K562 (cell line): ENCODE results near the gene NUCKS1. TPM values are rescaled to one million over a fixed set of nuclear protein-coding genes. Genes with fewer than 3 reads are reported as not detected.
A peak's percentile ranks its signal among the peaks of the same experiment; 100 is the strongest.

Experiments used
- ATAC-seq: fragments of 200-7000 bp; cut with Tn5 transposase; 3 replicates; pipeline ENCODE4 v1.9.1; 2020; ENCODE audit warnings: moderate library complexity
- BruUV-seq: library from RNA; stranded (reverse); fragments of 400-500 nt; replicated peaks from 2 replicates; lab custom pipeline; 2021; lab: Mats Ljungman, UMichigan
- CTCF ChIA-PET: fragments of 300-600 bp; formaldehyde crosslinking; extraction: SDS; loops from one replicate; lab custom pipeline; 2021; ENCODE audit warnings: low intra/inter-chr PET ratio; lab: Yijun Ruan, JAX
- POLR2A ChIA-PET: fragments of 300-600, 350-650 bp; sonication (Branson Sonifier 250); formaldehyde crosslinking; extraction: SDS; loops from one replicate; lab custom pipeline; 2021; ENCODE audit warnings: antibody characterized with exemption, inconsistent platforms; lab: Yijun Ruan, JAX
- DNase-seq, 4 experiments: peaks; one replicate each; pipeline versions ENCODE4 v3.0.0 to v3.0.0-alpha.2; 2011 to 2018; ENCODE audit warnings: low spot score in 3 of 4, mixed read lengths in 3 of 4; ENCODE audit errors: extremely low read depth in 1 of 4
- FAIRE-seq: peaks from 2 replicates; lab custom pipeline; 2011; peaks lifted over from hg19 to GRCh38; lab: Jason Lieb, UNC
- H2AFZ ChIP-seq: 2 replicates; pipeline ENCODE4 v1.6.0; 2011; ENCODE audit warnings: low read depth, low read length, control low read depth, inconsistent platforms
- H3K27ac ChIP-seq: fragments of 200-600 bp; 3 replicates; pipeline ENCODE4 v1.8.0; 2011; ENCODE audit warnings: low read depth, mild to moderate bottlenecking, control low read depth, inconsistent platforms, low read length, moderate library complexity, mixed read lengths; ENCODE audit errors: extremely low read depth
- H3K27me3 ChIP-seq, 2 experiments: fragments of 300-600 bp in 1 of 2; 2 replicates in 1 of 2; 3 replicates in 1 of 2; pipeline versions ENCODE4 v1.6.0 to v1.8.0; 2011; ENCODE audit warnings: inconsistent platforms in 2 of 2, low read length in 2 of 2, mild to moderate bottlenecking in 1 of 2, mixed read lengths in 1 of 2, moderate library complexity in 1 of 2; ENCODE audit not compliant: control insufficient read depth in 2 of 2, insufficient read depth in 2 of 2
- H3K36me3 ChIP-seq: fragments of 300-600 bp; 3 replicates; pipeline ENCODE4 v1.8.0; 2011; ENCODE audit warnings: mild to moderate bottlenecking, low read length, inconsistent platforms; ENCODE audit not compliant: control insufficient read depth, insufficient read depth
- H3K4me1 ChIP-seq, 2 experiments: fragments of 200-600 bp in 1 of 2; replicated peaks in 1 of 2; 2 replicates in 1 of 2; 3 replicates in 1 of 2; pipeline versions ENCODE4 v1.5.1 to v1.8.0; 2011; ENCODE audit warnings: inconsistent platforms in 2 of 2, low read length in 2 of 2, mild to moderate bottlenecking in 1 of 2, mixed read lengths in 1 of 2, moderate library complexity in 1 of 2; ENCODE audit not compliant: control insufficient read depth in 2 of 2, insufficient read depth in 2 of 2
- H3K4me2 ChIP-seq: 2 replicates; pipeline ENCODE4 v1.6.1; 2011; ENCODE audit warnings: low read length, control low read depth, inconsistent platforms, mixed read lengths; ENCODE audit not compliant: insufficient read depth
- H3K4me3 ChIP-seq: fragments of 200-600 bp; sonication (generic), shearing (Covaris generic); 2 replicates; pipeline ENCODE4 v1.5.1; 2016; ENCODE audit warnings: control low read depth, inconsistent platforms
- H3K79me2 ChIP-seq: fragments of 200-600 bp; 3 replicates; pipeline ENCODE4 v1.8.0; 2011; ENCODE audit warnings: low read length, inconsistent platforms; ENCODE audit not compliant: control insufficient read depth, insufficient read depth
- H3K9ac ChIP-seq, 2 experiments: 2 replicates each; pipeline versions ENCODE4 v1.6.0 to v1.6.1; 2011; ENCODE audit warnings: low read depth in 2 of 2, low read length in 2 of 2, control low read depth in 1 of 2, inconsistent platforms in 1 of 2, mild to moderate bottlenecking in 1 of 2, mixed read lengths in 1 of 2; ENCODE audit not compliant: insufficient read depth in 1 of 2
- H3K9me1 ChIP-seq: one replicate; pipeline ENCODE4 v1.6.0; 2011; ENCODE audit warnings: inconsistent platforms, mild to moderate bottlenecking, low read length, moderate library complexity; ENCODE audit not compliant: control insufficient read depth, insufficient read depth
- H3K9me3 ChIP-seq: replicated peaks from 2 replicates; pipeline ENCODE4 v1.5.1; 2011; ENCODE audit warnings: low read depth, low read length, inconsistent platforms; ENCODE audit not compliant: control insufficient read depth, insufficient read depth
- H4K20me1 ChIP-seq: replicated peaks from 2 replicates; pipeline ENCODE4 v1.6.1; 2011; ENCODE audit warnings: low read length, inconsistent platforms, mixed read lengths; ENCODE audit not compliant: control insufficient read depth, insufficient read depth
- ADNP ChIP-seq: fragments of 200-800 bp; sonication (Bioruptor generic); IDR thresholded peaks from 2 replicates; pipeline ENCODE4 v1.6.1; 2016; ENCODE audit warnings: missing genetic modification characterization, missing compliant biosample characterization
- ETV5 ChIP-seq: sonication (generic); formaldehyde crosslinking; IDR thresholded peaks from 2 replicates; pipeline ENCODE4 v1.4.0; 2020; ENCODE audit warnings: low read depth, mild to moderate bottlenecking, missing genetic modification reagents
- FOXK1 ChIP-seq: sonication (generic); formaldehyde crosslinking; IDR thresholded peaks from 2 replicates; pipeline ENCODE4 v1.8.0; 2022; ENCODE audit warnings: missing genetic modification reagents, mild to moderate bottlenecking, borderline replicate concordance
- IFI16 ChIP-seq: fragments of 250-450 bp; sonication (Bioruptor Pico); IDR thresholded peaks from 2 replicates; pipeline ENCODE4 v2.1.2; 2022; ENCODE audit warnings: mild to moderate bottlenecking, inconsistent platforms
- MEIS2 ChIP-seq: fragments of 450-650 bp; IDR thresholded peaks from 2 replicates; pipeline ENCODE4 v1.6.1; 2014; ENCODE audit warnings: mild to moderate bottlenecking; ENCODE audit not compliant: partially characterized antibody
- RBM22 ChIP-seq: fragments of 200-400 bp; formaldehyde crosslinking; IDR thresholded peaks from 2 replicates; pipeline ENCODE4 v1.6.1; 2018; ENCODE audit warnings: low read length, low read depth; ENCODE audit not compliant: poor library complexity, severe bottlenecking
- WGBS: fragments of 100-300 bp; shearing (Covaris generic); methylation state at CpG from one replicate; pipeline ENCODE4 v1.1.6; 2016; ENCODE audit warnings: low coverage, mixed read lengths; ENCODE audit not compliant: insufficient coverage; ENCODE audit errors: missing lambda C conversion rate; 5-methylcytosine and 5-hydroxymethylcytosine counted together
- in situ Hi-C: fragments of 300-500 bp; cut with MboI; formaldehyde crosslinking; loops from 4 replicates; pipeline ENCODE4 v1.15.0; 2018; ENCODE audit warnings: inconsistent platforms, mixed read lengths
- intact Hi-C: fragments of 100-400 bp; cut with micrococcal nuclease; formaldehyde crosslinking; loops from 2 replicates; pipeline ENCODE4 v1.14.2; 2022
- polyA plus RNA-seq, 8 experiments: library from polyadenylated mRNA; depleted of rRNA in 4 of 8; stranded (reverse) in 5 of 8; unstranded in 3 of 8; fragments of >200 nt; fragmentation: Nextera tagmentation in 2 of 8; fragmentation: Illumina TruSeq in 1 of 8; extraction: Ambion mirVana in 2 of 8; extraction: Trizol in 1 of 8; gene quantifications; 2 replicates each; pipeline versions ENCODE4 v1.2.1 to v1.2.3, GENCODE V29; 2011 to 2014; ENCODE audit warnings: inconsistent platforms in 1 of 8, missing spikeins in 1 of 8
- total RNA-seq, 7 experiments: library from RNA; depleted of rRNA in 6 of 7; stranded (reverse); fragments of >200 nt in 6 of 7; fragmentation: Illumina TruSeq in 2 of 7; extraction: Trizol in 2 of 7; gene quantifications; 2 replicates each; pipeline versions ENCODE4 v1.2.1 to v1.2.3, GENCODE V29; 2011 to 2021; ENCODE audit warnings: low replicate concordance in 1 of 7

The NUCKS1 gene
- total and polyA plus RNA-seq, 9 of the 15 experiments (the other 6 are each of a cell fraction or from before 2014, with no cell fraction given), result 66.7 to 244 (median 149) TPM

GRCh38 chr1:205701420-205701819, 48.6 kb downstream of the NUCKS1 start:
- intact Hi-C loops (no loop called here), in situ Hi-C loops (no loop called here)
- TF ChIP-seq IFI16 (CRISPR knock-in tag) (no peak), RBM22 (no peak), ETV5 (no peak), MEIS2 (no peak), FOXK1 (no peak), ADNP (no peak)
- peak overlapping the region in 1 of 2 experiments; percentile 65; a peak in 2 of 4 replicates for H3K9ac ChIP-seq
- no peaks in the 10 kb centered on the region for H3K79me2 ChIP-seq
- WGBS, result 50% methylated on average over 2 of the region's 2 CpGs
- POLR2A ChIA-PET, result interaction anchor here (0.9 to 1.7 kb wide), 3 partner anchors 8 to 23 kb away, joined by 3 to 6 read pairs (median 6); no protein-coding TSS in a partner anchor
- no TSS peak for BruUV-seq
- CTCF ChIA-PET, result interaction anchor here (0.7 kb wide), 1 partner anchor 45 kb away, joined by 3 read pairs; no protein-coding TSS in a partner anchor
- H3K27ac ChIP-seq, result no peak overlapping the region
- no peak overlapping the region for H3K4me3 ChIP-seq
- H3K27me3 ChIP-seq, result no peaks in the 10 kb centered on the region
- H3K9me1 ChIP-seq, result no peaks in the 10 kb centered on the region
- DNase-seq (no peak), ATAC-seq (no peak), FAIRE-seq (no peak)
- H3K4me2 ChIP-seq, result no peak overlapping the region
- H3K9me3 ChIP-seq, result no peaks in the 10 kb centered on the region
- no peaks in the 10 kb centered on the region for H4K20me1 ChIP-seq
- H2AFZ ChIP-seq, result no peak overlapping the region
- peaks cover 7% of the 10 kb centered on the region; the same call in 1 of the 3 replicates for H3K36me3 ChIP-seq
- peaks cover 2 to 4% of the 10 kb centered on the region in 2 experiments; a peak in 4 of 5 replicates for H3K4me1 ChIP-seq
